ENCODE measurements around the gene SYTL3.

- no peak for TF ChIP-seq CTCF (IDR thresholded peaks at IDR 0.05)
- no peak for TF ChIP-seq POLR2A (IDR thresholded peaks at IDR 0.05)
Observed at GRCh38 chr6:158609455-158610155, 40.2 kb upstream of the SYTL3 start.
